Stimulated activated CD8-positive, alpha-beta memory T cell treated with anti-CD3 and anti-CD28 coated beads, Interleukin-15, amount 100 ng/mL, for 4 hours (primary cell): ENCODE measurements around the gene SMIM34.
"Not testable (repeated sequence)": the region's sequence is repeated elsewhere in the genome, so short reads cannot be mapped to it uniquely, and the experiment has no call there.

Experiments
- DNase-seq, 2 donors: peaks; one replicate each; pipeline ENCODE4 v3.0.0-alpha.2; 2020; ENCODE audit warnings: low read depth in 2 of 2

Gene SMIM34

GRCh38 chr21:34374462-34374861, 49.3 kb downstream of the SMIM34 start:
- DNase-seq: not testable (repeated sequence)

GRCh38 chr21:34372321-34372720, 51.4 kb downstream of the SMIM34 start:
- DNase-seq: no peak

- DNase-seq: no peak
Observed at GRCh38 chr21:34369741-34370140, 54.0 kb downstream of the SMIM34 start.
